HG02852 (cell line): ENCODE measurements around the gene C6.
"Not testable (repeated sequence)": the region's sequence is repeated elsewhere in the genome, so short reads cannot be mapped to it uniquely, and the experiment has no call there.

Experiments used
- ATAC-seq: cut with Tn5 transposase; IDR thresholded peaks from one replicate; pipeline ENCODE4 v1.9.1; 2021; ENCODE audit warnings: mild to moderate bottlenecking, moderate library complexity; ENCODE audit not compliant: unreplicated experiment

C6 gene

DNA sequence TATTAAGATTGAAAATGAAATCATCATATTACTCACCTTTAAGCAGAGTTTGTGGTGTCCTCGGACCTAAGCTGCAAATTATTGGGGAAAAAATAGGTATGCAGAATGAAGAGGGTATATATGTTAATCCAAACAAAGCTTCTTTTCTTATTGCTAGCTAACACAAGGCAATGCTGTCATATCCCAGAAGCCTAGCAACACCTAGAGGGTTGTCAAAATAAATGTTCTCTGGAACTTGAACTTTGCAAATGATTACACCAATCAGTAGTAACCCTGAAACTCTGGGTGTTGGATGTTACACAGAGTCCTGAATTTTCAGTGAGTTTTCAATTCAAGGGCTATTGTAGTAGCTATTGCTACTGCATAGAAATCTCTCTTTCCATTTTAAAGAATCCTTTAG is at the start of gene C6:
TSS of gene C6 (minus strand) at position 193 of the 400 bp plus-strand sequence. CDS start 10,302 bp downstream, outside the sequence.
- ATAC-seq, result no peak

- no peak for ATAC-seq
These were observed 43.1 kb upstream of the C6 start for GRCh38 chr5:41256400-41256799.

DNA sequence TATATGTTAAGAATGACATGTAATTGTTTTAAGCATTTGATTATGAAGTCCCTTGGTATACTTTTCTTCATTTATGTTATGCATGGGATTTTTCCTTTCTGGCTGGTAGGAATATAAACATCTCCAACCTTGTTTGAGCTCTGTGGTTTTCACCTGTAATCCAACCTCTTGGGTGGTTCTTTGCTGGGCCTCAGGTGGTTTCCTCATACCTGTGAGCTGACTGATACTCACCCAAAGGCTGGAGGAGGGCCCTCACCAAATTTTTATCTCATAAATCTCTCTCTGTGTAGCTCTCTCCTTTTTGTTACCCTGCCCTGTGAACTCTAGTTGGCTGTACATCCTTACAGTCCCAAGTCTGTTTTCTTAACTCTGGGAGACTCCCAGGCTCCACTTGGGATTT is 39.8 kb upstream of the C6 start:
- ATAC-seq, result no peak

GRCh38 chr5:41252036-41252435 is 38.7 kb upstream of the C6 start:
- ATAC-seq, result no peak

DNA sequence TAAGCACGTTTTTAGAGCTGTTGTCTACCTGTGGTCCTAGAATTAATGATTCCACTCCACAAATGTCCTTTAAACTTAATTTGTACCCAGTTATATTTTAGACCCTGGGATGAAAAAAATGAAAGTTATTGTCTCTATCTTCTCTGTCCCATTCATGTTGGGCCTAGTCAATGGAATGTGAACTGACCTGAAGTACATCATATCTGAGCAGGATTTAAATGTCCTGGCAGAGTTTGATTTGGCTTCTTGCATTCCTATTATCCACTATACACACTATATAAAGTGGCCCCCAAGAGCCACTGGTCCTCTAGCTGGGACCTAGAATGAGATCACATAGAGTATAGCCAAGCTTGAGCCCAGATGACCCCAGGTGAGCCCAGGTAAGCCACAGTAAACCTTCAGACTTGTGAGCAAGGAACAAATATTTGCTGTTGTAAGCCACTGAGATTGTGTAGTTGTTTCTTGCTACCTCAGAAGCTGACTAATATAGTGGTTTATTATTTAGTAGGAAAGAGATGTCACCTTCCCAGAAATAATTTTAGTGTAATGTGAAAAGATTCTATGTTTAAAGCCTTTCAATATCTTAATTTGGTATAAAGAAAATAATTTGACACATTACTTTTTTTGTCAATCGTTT is 37.1 kb upstream of the C6 start:
- ATAC-seq, result no peak

- no peak for ATAC-seq
These were observed 33.8 kb upstream of the C6 start for GRCh38 chr5:41247135-41247534.

- ATAC-seq, result no peak
These were observed 33.0 kb upstream of the C6 start for GRCh38 chr5:41246376-41246775.

DNA sequence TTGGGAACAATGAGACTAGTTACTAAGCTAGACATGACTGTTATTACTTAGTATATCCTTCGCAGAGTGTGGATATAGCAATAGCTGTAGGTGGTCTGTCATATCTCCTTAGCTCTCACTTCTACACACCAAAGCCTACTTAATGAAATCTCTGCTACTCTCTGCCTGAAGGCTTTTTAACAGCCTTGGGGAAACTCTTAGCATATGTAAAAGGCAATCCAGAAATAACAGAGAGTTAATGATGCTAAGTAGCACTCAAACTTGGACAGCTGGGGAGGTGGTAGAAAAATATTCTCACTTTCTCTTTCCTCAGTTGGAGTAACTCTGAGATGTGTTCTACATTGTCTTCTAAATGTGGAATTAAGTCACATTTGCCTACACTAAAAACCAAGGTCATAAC is 30.2 kb upstream of the C6 start:
- ATAC-seq, result no peak

DNA sequence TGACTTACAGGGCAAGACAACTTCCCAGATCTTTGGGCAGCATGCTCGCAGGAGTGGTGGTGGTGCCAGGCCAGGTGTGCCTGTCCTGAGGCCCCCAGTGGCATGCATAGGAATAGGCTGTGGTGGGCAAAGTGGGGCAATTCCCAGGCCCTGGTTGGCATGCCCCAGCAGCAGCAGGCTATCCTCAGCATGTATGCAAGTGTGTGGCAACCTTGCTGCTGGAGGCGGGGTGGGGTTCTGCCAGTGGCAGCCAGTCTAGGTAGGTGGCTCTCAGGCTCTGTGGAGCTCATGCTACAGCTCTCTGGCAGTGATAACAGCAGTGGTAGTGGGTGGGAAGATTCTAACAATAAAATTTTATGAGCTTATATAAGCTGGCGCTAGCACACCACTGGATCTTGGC is 27.7 kb upstream of the C6 start:
- ATAC-seq, result no peak

GRCh38 chr5:41240390-41240789 is 27.1 kb upstream of the C6 start:
- no peak for ATAC-seq

DNA sequence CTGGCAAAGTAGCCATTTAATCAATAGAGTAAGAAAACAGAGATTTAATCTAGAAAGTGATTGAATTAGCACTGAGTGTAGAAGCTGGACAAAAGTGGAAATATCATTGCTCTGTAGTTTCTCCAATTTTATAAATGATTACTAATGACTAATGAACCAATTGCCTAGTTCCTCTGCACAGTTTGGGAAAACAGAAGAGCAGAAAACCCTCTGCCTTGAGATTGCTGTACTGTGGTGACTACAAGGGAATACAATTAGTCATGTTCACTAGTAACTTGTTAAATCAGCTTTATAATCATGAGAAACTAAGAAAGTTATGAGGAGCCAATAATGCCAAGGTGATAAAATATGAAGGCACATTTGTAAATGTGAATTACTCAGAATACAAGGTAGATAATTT is 21.1 kb upstream of the C6 start:
- no peak for ATAC-seq

- no peak for ATAC-seq
These were observed 19.5 kb upstream of the C6 start for GRCh38 chr5:41232797-41233196.

- not testable (repeated sequence) for ATAC-seq
These were observed 16.9 kb upstream of the C6 start for GRCh38 chr5:41230276-41230675.

DNA sequence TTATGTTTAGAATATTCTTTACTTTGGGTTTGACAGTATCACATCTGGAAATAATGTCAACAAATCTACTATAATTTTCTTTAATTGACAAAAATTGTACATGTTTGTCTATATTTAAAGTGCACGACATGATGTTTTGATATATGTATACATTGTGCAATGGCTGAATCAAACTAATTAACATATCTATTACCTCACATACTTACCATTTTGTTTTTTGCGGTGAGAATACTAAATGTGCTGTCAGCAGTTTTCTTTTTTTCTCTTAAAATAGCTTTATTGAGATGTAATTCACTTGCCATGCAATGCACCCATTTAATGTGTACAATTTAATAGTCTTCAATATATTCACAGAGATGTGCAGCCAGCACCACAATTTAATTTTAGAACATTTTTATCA is 10.6 kb upstream of the C6 start:
- no peak for ATAC-seq

DNA sequence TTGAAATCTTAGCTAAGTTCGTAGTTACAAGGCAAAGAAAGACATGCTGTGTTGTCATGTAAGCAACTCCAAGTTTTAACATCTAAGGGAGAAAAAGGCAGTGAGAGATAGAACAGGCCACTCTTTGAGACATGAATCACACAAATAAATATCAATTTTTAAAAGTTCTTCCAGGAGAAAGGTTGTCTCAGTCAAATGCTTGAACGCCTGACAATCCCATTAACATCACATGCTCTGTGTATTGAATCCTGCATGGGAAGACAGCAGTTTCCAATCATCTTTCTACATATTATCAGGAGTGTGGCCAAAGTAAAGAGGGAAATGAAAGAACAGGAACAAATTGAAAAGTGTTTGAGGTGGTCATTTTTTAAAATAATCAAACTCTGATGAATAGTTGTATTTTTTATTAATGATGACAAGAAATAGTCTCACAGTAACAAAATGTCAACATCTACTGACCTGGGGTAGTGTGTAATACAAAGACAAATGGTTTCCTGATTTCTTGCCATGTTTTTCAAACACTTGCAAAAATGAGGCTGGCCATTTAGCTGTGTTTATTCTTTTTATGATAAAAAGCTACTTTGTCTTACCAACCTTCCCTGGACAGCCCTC is 6.4 kb upstream of the C6 start:
- ATAC-seq, result no peak

DNA sequence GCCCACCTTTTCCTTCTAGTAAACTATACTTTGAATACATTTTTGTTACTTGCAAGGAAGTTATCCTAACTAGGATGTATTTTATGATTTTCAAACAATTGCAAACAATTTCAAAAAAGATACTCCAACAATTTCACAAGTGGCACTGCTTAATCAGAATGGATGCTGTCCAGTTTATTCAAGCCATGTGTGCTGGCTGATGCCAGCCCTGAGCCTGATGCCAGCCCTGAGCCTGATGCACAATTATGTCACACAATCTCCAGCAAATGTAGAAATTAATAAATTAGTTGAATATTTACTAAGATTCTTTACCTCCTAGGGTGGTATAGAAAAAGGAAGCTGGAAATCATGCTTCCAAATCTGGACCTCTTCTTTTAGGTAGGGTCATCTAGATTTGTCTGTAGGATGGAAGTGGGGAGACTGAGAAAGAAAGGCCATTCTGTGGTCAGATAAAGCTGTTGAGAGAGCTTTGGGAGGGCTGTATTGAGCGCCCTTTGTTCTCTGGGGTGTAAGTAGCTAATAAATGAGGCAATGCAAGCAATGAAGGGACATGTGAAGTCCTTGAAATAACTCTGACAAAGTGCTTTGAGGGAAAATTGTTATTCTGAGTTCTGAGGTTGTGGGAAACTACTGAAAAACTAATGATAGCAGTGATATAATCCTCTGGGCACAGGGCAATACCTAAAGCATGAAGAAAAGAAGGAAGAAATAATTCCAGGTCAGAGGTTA is 5.8 kb upstream of the C6 start:
- ATAC-seq, result no peak

DNA sequence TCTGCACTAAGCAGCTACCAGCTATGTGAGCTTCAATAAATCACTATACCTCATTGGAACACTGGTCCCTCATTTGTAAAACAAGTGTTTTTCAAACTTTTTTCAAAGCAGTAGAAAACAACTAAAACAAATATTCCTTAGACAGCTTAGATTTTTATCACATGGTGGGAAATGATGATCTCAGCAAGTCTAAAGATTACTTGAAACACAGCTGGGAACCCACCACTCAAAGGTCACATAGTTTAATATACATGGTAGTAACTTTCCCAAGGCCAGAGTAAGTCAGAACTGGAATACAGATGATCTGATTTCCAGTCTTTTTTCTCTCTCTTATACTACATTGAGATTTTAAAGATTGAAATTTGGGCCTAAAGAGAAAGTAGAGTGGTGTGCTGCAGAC is 850 bp upstream of the C6 start:
- ATAC-seq, result no peak

- ATAC-seq, result no peak
These were observed 397 bp downstream of the C6 start for GRCh38 chr5:41212935-41213334.

- ATAC-seq, result no peak
These were observed 1.9 kb downstream of the C6 start for GRCh38 chr5:41211417-41211816.

DNA sequence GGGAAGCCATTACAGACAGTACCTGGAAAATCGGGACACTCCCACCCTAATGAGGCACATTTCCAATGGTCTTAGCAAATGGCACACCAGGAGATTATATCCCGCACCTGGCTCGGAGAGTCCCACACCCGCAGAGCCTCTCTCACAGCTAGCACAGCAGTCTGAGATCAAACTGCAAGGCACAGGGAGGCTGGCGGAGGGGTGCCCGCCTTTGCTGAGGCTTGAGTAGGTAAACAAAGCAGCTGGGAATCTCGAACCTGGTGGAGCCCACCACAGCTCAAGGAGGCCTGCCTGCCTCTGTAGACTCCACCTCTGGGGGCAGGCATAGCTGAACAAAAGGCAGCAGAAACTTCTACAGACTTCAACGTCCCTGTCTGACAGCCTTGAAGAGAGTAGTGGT is 7.9 kb downstream of the C6 start:
- ATAC-seq, result not testable (repeated sequence)

DNA sequence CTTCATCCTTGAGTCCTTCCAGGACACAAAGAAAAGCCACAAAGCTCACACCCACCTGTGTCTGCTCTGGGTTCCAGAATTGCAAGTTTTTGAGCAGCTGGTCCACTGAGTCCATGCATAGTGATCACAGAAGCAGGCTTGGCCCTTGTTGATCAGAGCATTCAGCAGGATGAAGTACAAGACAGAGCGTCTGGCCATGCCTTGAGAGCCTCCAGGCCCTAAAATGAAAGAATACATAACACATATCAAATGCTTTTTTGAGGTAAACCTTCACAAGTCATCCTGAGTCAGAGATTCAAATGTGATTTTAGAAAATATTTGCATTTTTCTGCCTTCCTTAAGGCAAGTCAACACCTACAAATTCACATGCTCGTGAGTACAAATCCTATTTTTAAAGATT is 10.3 kb downstream of the C6 start:
- no peak for ATAC-seq

GRCh38 chr5:41201082-41201772 is 12.1 kb downstream of the C6 start:
- no peak for ATAC-seq
